GM12891 (cell line): ENCODE measurements around the gene SPATA21.

Source experiments
- POLR2A ChIP-seq: IDR thresholded peaks from 2 replicates; pipeline ENCODE4 v1.6.1; 2011; ENCODE audit warnings: low read depth, low read length, control low read depth
- POLR2AphosphoS5 ChIP-seq: IDR thresholded peaks from 2 replicates; pipeline ENCODE4 v1.6.1; 2011; ENCODE audit warnings: low read depth, low read length, control low read depth
- POU2F2 ChIP-seq: IDR thresholded peaks from 2 replicates; pipeline ENCODE4 v1.6.1; 2011; ENCODE audit warnings: low read depth, mild to moderate bottlenecking, control low read depth, low read length, moderate library complexity
- SPI1 ChIP-seq: IDR thresholded peaks from 2 replicates; pipeline ENCODE4 v1.6.1; 2011; ENCODE audit warnings: low read depth, low read length, control low read depth
- TAF1 ChIP-seq: IDR thresholded peaks from 2 replicates; pipeline ENCODE4 v1.6.1; 2011; ENCODE audit warnings: low read depth, low read length, control low read depth

GRCh38 chr1:16385659-16386453, 51.4 kb downstream of the SPATA21 start:
- TF ChIP-seq POLR2A (no peak), POLR2AphosphoS5 (no peak), POU2F2 (no peak), SPI1 (no peak), TAF1 (no peak)
